H1 (cell line): ENCODE measurements around the gene FAIM2. TPM values are rescaled to one million over a fixed set of nuclear protein-coding genes. Genes with fewer than 3 reads are reported as not detected.

Source experiments
- CTCF ChIA-PET: fragments of 300-600 bp; sonication (Branson Sonifier 250); formaldehyde crosslinking; loops from one replicate; lab custom pipeline; 2021; ENCODE audit not compliant: partially characterized antibody; lab: Charles Lee
- POLR2A ChIA-PET: fragments of 300-600 bp; sonication (Branson Sonifier 250); formaldehyde crosslinking; loops from one replicate; lab custom pipeline; 2021; ENCODE audit warnings: inconsistent platforms; ENCODE audit not compliant: partially characterized antibody; lab: Charles Lee
- DNase-seq, 2 experiments: peaks; one replicate each; pipeline versions ENCODE4 v3.0.0 to v3.0.0-alpha.2; 2010 to 2022; ENCODE audit warnings: low spot score in 2 of 2, low read depth in 1 of 2, mixed read lengths in 1 of 2
- FAIRE-seq: peaks from 2 replicates; lab custom pipeline; 2011; peaks lifted over from hg19 to GRCh38; lab: Jason Lieb, UNC
- H2AFZ ChIP-seq: 2 replicates; pipeline ENCODE4 v1.8.1; 2012; ENCODE audit warnings: low read length, inconsistent platforms
- H2AK5ac ChIP-seq: 2 replicates; pipeline ENCODE4 v1.6.1; 2013; ENCODE audit warnings: low read depth, low read length
- H2BK120ac ChIP-seq: replicated peaks from 2 replicates; pipeline ENCODE3; 2013; ENCODE audit warnings: low read depth, low read length, inconsistent platforms
- H2BK12ac ChIP-seq: 2 replicates; pipeline ENCODE4 v1.6.1; 2013; ENCODE audit warnings: low read depth, low read length
- H2BK15ac ChIP-seq: 2 replicates; pipeline ENCODE4 v1.6.1; 2013; ENCODE audit warnings: low read length
- H2BK20ac ChIP-seq: 2 replicates; pipeline ENCODE4 v1.6.1; 2013; ENCODE audit warnings: low read length
- H2BK5ac ChIP-seq: 2 replicates; pipeline ENCODE4 v1.6.1; 2013; ENCODE audit warnings: low read depth, low read length
- H3K14ac ChIP-seq: 2 replicates; pipeline ENCODE4 v1.6.1; 2013; ENCODE audit warnings: inconsistent platforms; ENCODE audit not compliant: insufficient read length
- H3K18ac ChIP-seq: 2 replicates; pipeline ENCODE4 v1.6.1; 2013; ENCODE audit warnings: low read length; ENCODE audit errors: extremely low read depth
- H3K23ac ChIP-seq: 2 replicates; pipeline ENCODE4 v1.6.1; 2013; ENCODE audit warnings: inconsistent platforms; ENCODE audit not compliant: insufficient read length
- H3K23me2 ChIP-seq: 2 replicates; pipeline ENCODE4 v1.6.1; 2013; ENCODE audit warnings: low read depth, low read length
- H3K27ac ChIP-seq: 2 replicates; pipeline ENCODE4 v1.6.1; 2011; ENCODE audit warnings: low read depth, low read length, inconsistent platforms
- H3K27me3 ChIP-seq, 4 experiments: replicated peaks in 1 of 4; 1 replicate in 1 of 4; 2 replicates in 3 of 4; pipeline versions ENCODE4 v1.6.1 to v1.8.1; 2011 to 2013; ENCODE audit warnings: low read length in 3 of 4, mild to moderate bottlenecking in 3 of 4, inconsistent platforms in 2 of 4, mixed read lengths in 2 of 4, moderate library complexity in 1 of 4; ENCODE audit not compliant: control insufficient read depth in 3 of 4, insufficient read depth in 3 of 4; ENCODE audit errors: extremely low read depth in 1 of 4
- H3K36me3 ChIP-seq, 4 experiments: 2 replicates each; pipeline versions ENCODE4 v1.6.1 to v1.8.1; 2011 to 2013; ENCODE audit warnings: mild to moderate bottlenecking in 4 of 4, low read length in 3 of 4, moderate library complexity in 2 of 4, control low read depth in 1 of 4, inconsistent platforms in 1 of 4; ENCODE audit not compliant: insufficient read depth in 4 of 4, control insufficient read depth in 2 of 4
- H3K4ac ChIP-seq: replicated peaks from 2 replicates; pipeline ENCODE3; 2013; ENCODE audit warnings: low read length, low read depth, mixed read lengths, inconsistent platforms; ENCODE audit not compliant: insufficient read length
- H3K4me1 ChIP-seq, 4 experiments: replicated peaks in 1 of 4; 1 replicate in 1 of 4; 2 replicates in 3 of 4; pipeline versions ENCODE4 v1.6.1 to v1.8.1; 2011 to 2013; ENCODE audit warnings: low read length in 3 of 4, inconsistent platforms in 2 of 4, mixed read lengths in 1 of 4; ENCODE audit not compliant: insufficient read depth in 4 of 4, control insufficient read depth in 3 of 4
- H3K4me2 ChIP-seq, 2 experiments: 2 replicates each; pipeline versions ENCODE4 v1.6.1 to v1.8.1; 2011 to 2013; ENCODE audit warnings: low read depth in 2 of 2, low read length in 2 of 2, control low read depth in 1 of 2, inconsistent platforms in 1 of 2, mild to moderate bottlenecking in 1 of 2; ENCODE audit not compliant: insufficient read depth in 1 of 2
- H3K4me3 ChIP-seq, 4 experiments: fragments of 200-600, 300-600 bp in 1 of 4; sonication (generic), shearing (Covaris generic), sonication (Bioruptor Twin) in 1 of 4; 2 replicates each; pipeline versions ENCODE4 v1.5.1 to v1.8.1; 2011 to 2016; ENCODE audit warnings: low read length in 4 of 4, low read depth in 3 of 4, control low read depth in 2 of 4, inconsistent platforms in 2 of 4, mild to moderate bottlenecking in 2 of 4, mixed read lengths in 1 of 4, moderate library complexity in 1 of 4; ENCODE audit not compliant: insufficient read depth in 2 of 4; ENCODE audit errors: extremely low read depth in 1 of 4
- H3K56ac ChIP-seq: replicated peaks from 2 replicates; pipeline ENCODE3; 2013; ENCODE audit warnings: low read depth, mild to moderate bottlenecking, mixed read lengths, low read length, inconsistent platforms; ENCODE audit not compliant: insufficient read length
- H3K79me1 ChIP-seq: 2 replicates; pipeline ENCODE4 v1.6.1; 2013; ENCODE audit warnings: low read depth, low read length, control low read depth
- H3K79me2 ChIP-seq, 2 experiments: 2 replicates each; pipeline versions ENCODE4 v1.6.1 to v1.8.1; 2012 to 2013; ENCODE audit warnings: low read length in 2 of 2, mild to moderate bottlenecking in 2 of 2, inconsistent platforms in 1 of 2; ENCODE audit not compliant: insufficient read depth in 2 of 2, control insufficient read depth in 1 of 2
- H3K9ac ChIP-seq, 4 experiments: replicated peaks in 1 of 4; 1 replicate in 1 of 4; 2 replicates in 3 of 4; pipeline versions ENCODE4 v1.6.1 to v1.8.1; 2011 to 2013; ENCODE audit warnings: low read depth in 3 of 4, low read length in 3 of 4, control low read depth in 2 of 4, mild to moderate bottlenecking in 2 of 4, moderate library complexity in 2 of 4, inconsistent platforms in 1 of 4; ENCODE audit errors: extremely low read depth in 1 of 4
- H3K9me3 ChIP-seq, 2 experiments: 2 replicates each; pipeline versions ENCODE4 v1.6.1 to v1.8.1; 2012 to 2013; ENCODE audit warnings: mild to moderate bottlenecking in 2 of 2, moderate library complexity in 2 of 2, control low read depth in 1 of 2, inconsistent platforms in 1 of 2, low read depth in 1 of 2, low read length in 1 of 2, mixed read lengths in 1 of 2; ENCODE audit not compliant: insufficient read depth in 2 of 2
- H4K20me1 ChIP-seq, 2 experiments: replicated peaks in 1 of 2; 2 replicates each; pipeline versions ENCODE3 to v1.8.1; 2011 to 2013; ENCODE audit warnings: inconsistent platforms in 2 of 2, low read length in 2 of 2, mild to moderate bottlenecking in 1 of 2; ENCODE audit not compliant: insufficient read depth in 2 of 2, control insufficient read depth in 1 of 2
- H4K5ac ChIP-seq: 2 replicates; pipeline ENCODE4 v1.6.1; 2013; ENCODE audit warnings: low read length, low read depth, mixed read lengths, inconsistent platforms; ENCODE audit not compliant: insufficient read length
- H4K8ac ChIP-seq: 2 replicates; pipeline ENCODE4 v1.8.0; 2013; ENCODE audit warnings: mild to moderate bottlenecking, moderate library complexity, low read length, inconsistent platforms; ENCODE audit not compliant: insufficient read depth; ENCODE audit errors: extremely low read depth
- H4K91ac ChIP-seq: replicated peaks from 2 replicates; pipeline ENCODE3; 2013; ENCODE audit warnings: low read length, mixed read lengths, inconsistent platforms; ENCODE audit not compliant: insufficient read length
- ATF3 ChIP-seq: IDR thresholded peaks from 2 replicates; pipeline ENCODE4 v1.6.1; 2011; ENCODE audit warnings: low read depth, mild to moderate bottlenecking, low read length; ENCODE audit not compliant: insufficient read depth
- CREB1 ChIP-seq: IDR thresholded peaks from 2 replicates; pipeline ENCODE4 v1.6.1; 2012; ENCODE audit warnings: inconsistent platforms
- E2F6 ChIP-seq: IDR thresholded peaks from 2 replicates; pipeline ENCODE4 v1.6.1; 2012; ENCODE audit warnings: inconsistent platforms
- EZH2 ChIP-seq: fragments of 200-600 bp; sonication (generic); IDR thresholded peaks from 2 replicates; pipeline ENCODE4 v1.7.1; 2012; ENCODE audit warnings: low read depth, mild to moderate bottlenecking, moderate library complexity, low read length, inconsistent platforms; ENCODE audit not compliant: severe bottlenecking
- GABPA ChIP-seq: IDR thresholded peaks from 2 replicates; pipeline ENCODE4 v1.6.1; 2011; ENCODE audit warnings: mild to moderate bottlenecking, low read length, moderate library complexity, borderline replicate concordance; ENCODE audit not compliant: insufficient read depth
- RBBP5 ChIP-seq: IDR thresholded peaks from 2 replicates; pipeline ENCODE4 v1.7.1; 2012; ENCODE audit warnings: low read depth, mild to moderate bottlenecking, inconsistent platforms, low read length, moderate library complexity, borderline replicate concordance
- SIN3A ChIP-seq, 2 experiments: IDR thresholded peaks in 1 of 2; conservative IDR thresholded peaks in 1 of 2; 2 replicates each; pipeline ENCODE4 v1.6.1; 2011 to 2012; ENCODE audit warnings: low read length in 2 of 2, improper control_type of control experiment in 1 of 2, low read depth in 1 of 2, mild to moderate bottlenecking in 1 of 2
- SP1 ChIP-seq: IDR thresholded peaks from 2 replicates; pipeline ENCODE4 v1.6.1; 2011; ENCODE audit warnings: low read depth, low read length
- WGBS, 2 experiments: shearing (Covaris generic) in 1 of 2; methylation state at CpG; one replicate each; pipeline versions ENCODE4 v1.1.6 to v1.1.7; 2013 to 2015; ENCODE audit warnings: low lambda C conversion rate in 2 of 2, mixed read lengths in 2 of 2, inconsistent platforms in 1 of 2, low coverage in 1 of 2, missing lambda C conversion rate in 1 of 2; ENCODE audit not compliant: insufficient replicate concordance in 2 of 2, insufficient coverage in 1 of 2, insufficient read length in 1 of 2; ENCODE audit errors: extremely low coverage in 1 of 2, missing lambda C conversion rate in 1 of 2; 5-methylcytosine and 5-hydroxymethylcytosine counted together
- polyA plus RNA-seq, 7 experiments: library from polyadenylated mRNA; depleted of rRNA in 3 of 7; stranded (reverse) in 5 of 7; unstranded in 2 of 7; fragments of >200 nt in 5 of 7; fragments of 200-250 nt in 2 of 7; gene quantifications; 1 replicate in 5 of 7; 2 replicates in 1 of 7; 4 replicates in 1 of 7; pipeline versions ENCODE4 v1.2.1 to v1.2.3, GENCODE V29; 2011 to 2013; ENCODE audit warnings: missing spikeins in 2 of 7, mixed read lengths in 2 of 7
- total RNA-seq: library from RNA; stranded (reverse); fragmentation: NEBNext Ultra II Directional; extraction: Animal tissue kit (Norgen Biotek cat#: 25700); gene quantifications from 2 replicates; pipeline ENCODE4 v1.2.1, GENCODE V29; 2021
- TF ChIP-seq, protein P1 (sequence below): IDR thresholded peaks from 2 replicates; pipeline ENCODE4 v1.6.1; 2012; ENCODE audit warnings: low read length, inconsistent platforms

Gene FAIM2
- total and polyA plus RNA-seq, 2 of the 8 experiments (the other 6 are each of a cell fraction or from before 2014, with no cell fraction given): 0.89 to 1.3 TPM

GRCh38 chr12:49952391-49953055 lies 48.8 kb upstream of the FAIM2 start:
- H4K91ac ChIP-seq: no peak overlapping the region
- FAIRE-seq (no peak), DNase-seq (no peak)
- WGBS, 2 experiments: 96% methylated on average over 1 of the region's 1 CpG; no CpG with 5 or more reads in 1 of the 2 experiments
- no peak overlapping the region for H2BK12ac ChIP-seq
- no peak overlapping the region for H2BK20ac ChIP-seq
- no peaks in the 10 kb centered on the region for H3K79me2 ChIP-seq
- H3K23me2 ChIP-seq: no peaks in the 10 kb centered on the region; the same call in 1 of the 2 replicates
- H2BK15ac ChIP-seq: no peak overlapping the region
- ChIA-PET CTCF (interaction anchor here (0.6 to 7.8 kb wide), 4 partner anchors 10 to 86 kb away, joined by 3 to 86 read pairs (median 10); no protein-coding TSS in a partner anchor), POLR2A (no interaction called here)
- no peak overlapping the region for H3K4me2 ChIP-seq
- no peak overlapping the region for H2BK120ac ChIP-seq
- H3K23ac ChIP-seq: no peak overlapping the region
- H3K4me3 ChIP-seq: no peak overlapping the region
- H3K4ac ChIP-seq: no peak overlapping the region
- no peaks in the 10 kb centered on the region for H3K9me3 ChIP-seq
- no peak overlapping the region for H4K5ac ChIP-seq
- peaks cover 0 to 8% (median 4%) of the 10 kb centered on the region in 4 experiments; a peak in 3 of 7 replicates for H3K4me1 ChIP-seq
- no peaks in the 10 kb centered on the region for H4K20me1 ChIP-seq
- H3K27ac ChIP-seq: no peak overlapping the region
- H3K56ac ChIP-seq: no peak overlapping the region
- no peak overlapping the region for H3K9ac ChIP-seq
- no peak overlapping the region for H2AK5ac ChIP-seq
- no peak overlapping the region for H4K8ac ChIP-seq
- H3K14ac ChIP-seq: no peak overlapping the region
- no peak overlapping the region for H2AFZ ChIP-seq
- no peak overlapping the region for H3K18ac ChIP-seq
- H3K36me3 ChIP-seq: no peaks in the 10 kb centered on the region
- no peak overlapping the region for H2BK5ac ChIP-seq
- H3K27me3 ChIP-seq: peaks cover 0 to 31% (median 21%) of the 10 kb centered on the region in 4 experiments; a peak in 6 of 7 replicates
- H3K79me1 ChIP-seq: no peaks in the 10 kb centered on the region
- TF ChIP-seq SP1 (no peak), E2F6 (no peak), GABPA (no peak), EZH2 (no peak), ATF3 (no peak), SIN3A (conservative IDR thresholded peaks at IDR 0.05 in 1 of 2, IDR thresholded peaks at IDR 0.05 in 1 of 2; ENCODE audit: low read depth in 1 of 2, low read length in 2 of 2) (no peak), RBBP5 (no peak), CREB1 (no peak)
- TF ChIP-seq, protein P1, sequence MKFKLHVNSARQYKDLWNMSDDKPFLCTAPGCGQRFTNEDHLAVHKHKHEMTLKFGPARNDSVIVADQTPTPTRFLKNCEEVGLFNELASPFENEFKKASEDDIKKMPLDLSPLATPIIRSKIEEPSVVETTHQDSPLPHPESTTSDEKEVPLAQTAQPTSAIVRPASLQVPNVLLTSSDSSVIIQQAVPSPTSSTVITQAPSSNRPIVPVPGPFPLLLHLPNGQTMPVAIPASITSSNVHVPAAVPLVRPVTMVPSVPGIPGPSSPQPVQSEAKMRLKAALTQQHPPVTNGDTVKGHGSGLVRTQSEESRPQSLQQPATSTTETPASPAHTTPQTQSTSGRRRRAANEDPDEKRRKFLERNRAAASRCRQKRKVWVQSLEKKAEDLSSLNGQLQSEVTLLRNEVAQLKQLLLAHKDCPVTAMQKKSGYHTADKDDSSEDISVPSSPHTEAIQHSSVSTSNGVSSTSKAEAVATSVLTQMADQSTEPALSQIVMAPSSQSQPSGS: no peak
